GM10266 (cell line): ENCODE measurements around the gene SHQ1.
"Not testable (repeated sequence)": the region's sequence is repeated elsewhere in the genome, so short reads cannot be mapped to it uniquely, and the experiment has no call there.

Experiments
- DNase-seq: peaks from one replicate; pipeline ENCODE4 v3.0.0; 2012; ENCODE audit errors: extremely low spot score
- CTCF ChIP-seq: IDR thresholded peaks from 2 replicates; pipeline ENCODE4 v1.5.1; 2012; ENCODE audit warnings: mild to moderate bottlenecking, low read depth; ENCODE audit not compliant: control insufficient read depth, insufficient read depth; ENCODE audit errors: missing control alignments

Gene SHQ1

DNA sequence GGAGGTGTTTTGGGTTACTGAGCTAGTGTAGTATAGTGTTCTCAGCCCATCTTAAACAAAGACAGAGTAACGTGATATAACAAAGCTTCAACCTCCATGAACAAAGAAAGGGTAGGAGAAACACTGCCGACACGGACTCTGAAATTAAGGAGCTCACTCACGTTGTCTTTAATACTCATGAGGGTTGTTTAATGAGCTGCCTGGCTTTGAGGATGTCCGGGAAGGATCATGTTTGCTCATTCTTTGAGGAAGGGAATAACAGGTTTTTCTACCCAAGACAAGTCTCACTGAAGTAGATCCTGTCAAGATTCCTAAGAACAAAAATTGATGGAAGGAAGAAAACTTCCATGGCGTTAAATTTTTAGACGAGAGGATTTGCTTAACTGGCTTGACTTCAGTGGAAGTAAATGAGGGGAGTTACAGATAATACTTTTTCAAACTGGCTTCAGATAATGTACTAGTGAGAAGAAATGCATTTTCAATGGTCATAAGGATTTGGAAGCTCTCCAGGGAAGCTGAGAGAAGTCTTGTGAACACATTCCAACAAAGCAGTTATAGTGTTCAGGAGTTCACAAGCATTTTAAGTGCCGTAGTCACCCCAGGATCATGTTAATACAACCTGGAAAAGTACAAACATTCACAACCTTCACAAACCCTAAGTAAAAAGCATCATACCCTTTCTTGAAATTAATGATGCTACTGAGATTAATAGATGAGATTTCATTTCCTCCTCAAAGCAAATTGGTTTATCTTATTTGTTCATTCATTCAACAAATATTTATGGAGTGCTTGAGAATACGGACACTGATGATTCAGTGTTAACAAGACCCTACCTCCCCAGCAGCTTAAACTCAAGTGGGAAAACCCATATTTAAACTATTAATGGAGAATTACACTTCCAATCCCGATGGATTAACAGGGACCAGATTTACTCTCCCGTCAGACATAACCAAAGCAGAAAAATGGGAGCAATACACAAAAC, 101.5 kb downstream of the SHQ1 start:
- DNase-seq = no peak
- TF ChIP-seq CTCF = no peak

GRCh38 chr3:72745146-72745999, 102.9 kb downstream of the SHQ1 start:
- TF ChIP-seq CTCF = no peak
- no peak for DNase-seq

- TF ChIP-seq CTCF = no peak
- DNase-seq = no peak
Measured at GRCh38 chr3:72744330-72744729, 103.9 kb downstream of the SHQ1 start.

- no peak for DNase-seq
- TF ChIP-seq CTCF = no peak
Measured at GRCh38 chr3:72739531-72740466, 108.4 kb downstream of the SHQ1 start.

DNA sequence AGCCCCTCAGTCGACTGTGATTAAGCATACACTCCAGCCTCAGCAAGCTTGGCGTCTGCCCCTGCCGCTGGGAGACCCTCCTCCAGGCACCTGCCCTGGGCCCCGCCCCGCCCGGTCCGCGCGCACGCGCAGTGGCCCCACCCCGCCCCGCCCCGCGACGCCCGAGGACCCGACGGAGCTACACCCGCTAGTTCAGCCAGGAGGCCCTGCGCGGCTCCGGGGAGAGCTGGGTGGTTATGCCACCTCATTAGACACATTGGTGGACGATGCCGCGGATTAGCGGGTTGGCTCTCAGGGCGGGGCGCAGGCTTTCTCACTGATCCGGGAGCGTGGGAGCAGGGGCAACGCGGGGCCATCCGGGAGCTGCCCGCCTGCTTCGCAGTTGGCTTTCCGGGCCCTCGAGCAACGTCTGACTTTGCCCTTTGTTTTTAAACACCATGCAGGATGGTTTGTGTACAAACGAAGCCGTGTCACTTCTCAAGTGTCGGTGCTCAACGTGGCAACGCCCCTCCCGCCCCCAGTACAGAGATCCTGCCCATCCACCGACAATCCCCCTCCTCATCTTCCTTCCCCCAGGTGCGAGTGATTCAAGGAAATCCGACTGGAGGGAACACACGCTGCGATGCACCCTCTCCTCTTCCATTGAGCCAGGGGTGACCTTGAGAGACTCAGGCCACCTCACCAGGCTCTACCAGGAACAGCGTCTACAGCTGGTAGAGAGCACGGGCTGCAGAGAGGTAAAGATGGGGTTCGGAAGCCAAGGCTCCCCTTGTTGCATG, 109.3 kb downstream of the SHQ1 start:
- DNase-seq = peak; percentile 91
- no peak for TF ChIP-seq CTCF

DNA sequence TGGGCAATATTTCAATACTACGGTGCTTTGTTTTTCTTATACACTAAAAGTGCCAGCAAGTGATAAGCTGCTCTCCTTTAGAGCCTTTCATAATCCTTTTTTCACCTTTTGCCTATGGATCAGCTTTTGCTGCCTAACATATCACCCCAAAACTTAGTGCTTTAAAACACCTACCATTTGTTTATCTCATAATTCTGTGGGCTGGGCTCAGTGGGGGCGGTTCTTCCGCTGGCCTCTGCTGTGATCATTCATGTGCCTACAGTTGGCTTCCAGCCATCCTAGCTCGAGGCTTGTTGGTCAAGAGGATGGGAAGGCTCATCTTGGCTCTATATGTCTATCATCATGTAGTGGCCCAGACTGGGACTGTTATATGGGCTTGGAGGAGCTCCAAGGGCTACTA, 113.2 kb downstream of the SHQ1 start:
- DNase-seq = not testable (repeated sequence)

DNA sequence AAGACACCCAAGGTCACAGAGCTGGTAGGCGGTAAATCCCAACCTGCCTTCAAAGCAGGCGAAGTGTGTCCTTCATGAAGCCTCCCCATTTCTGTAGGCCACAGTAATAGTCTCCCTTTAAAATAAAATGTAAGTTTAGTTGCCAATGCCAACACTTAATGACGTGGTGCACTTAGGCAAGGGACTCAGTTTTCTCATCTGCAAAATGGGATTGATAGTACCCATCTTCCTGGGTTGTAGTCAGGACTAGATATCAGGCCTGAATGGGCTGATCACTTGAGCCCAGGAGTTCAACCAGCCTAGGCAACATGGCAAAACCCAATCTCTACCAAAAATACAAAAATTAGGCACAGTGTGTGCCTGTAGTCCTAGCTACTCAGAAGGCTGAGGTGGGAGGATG, 114.6 kb downstream of the SHQ1 start:
- TF ChIP-seq CTCF = no peak
- DNase-seq = no peak

DNA sequence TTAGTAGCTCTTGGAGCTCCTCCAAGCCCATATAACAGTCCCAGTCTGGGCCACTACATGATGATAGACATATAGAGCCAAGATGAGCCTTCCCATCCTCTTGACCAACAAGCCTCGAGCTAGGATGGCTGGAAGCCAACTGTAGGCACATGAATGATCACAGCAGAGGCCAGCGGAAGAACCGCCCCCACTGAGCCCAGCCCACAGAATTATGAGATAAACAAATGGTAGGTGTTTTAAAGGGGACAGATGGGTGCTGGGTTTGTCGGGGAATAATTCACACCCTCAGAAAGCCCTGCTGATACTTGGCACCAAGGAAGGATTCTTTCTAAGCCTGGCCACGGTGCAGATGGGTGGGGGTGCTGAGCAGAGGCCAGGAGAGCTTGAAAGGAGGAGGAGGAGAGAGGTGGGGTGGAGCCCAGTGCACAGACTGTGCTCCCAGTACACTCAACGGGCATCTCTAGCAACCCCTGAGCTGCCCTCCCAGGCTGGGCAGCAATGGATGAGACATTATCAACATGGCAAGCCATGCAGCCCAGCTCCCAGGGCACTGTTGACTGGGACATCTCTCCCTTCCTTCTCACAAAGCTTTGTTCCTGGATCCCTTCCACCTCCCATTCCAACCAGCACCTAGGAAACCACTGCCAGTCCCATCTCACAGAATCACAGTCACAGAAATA, 115.4 kb downstream of the SHQ1 start:
- not testable (repeated sequence) for DNase-seq
